GM12892 (cell line): ENCODE data around the gene UPK3BL2.
"Not testable (repeated sequence)": the region's sequence is repeated elsewhere in the genome, so short reads cannot be mapped to it uniquely, and the experiment has no call there.

Experiments used
- POLR2A ChIP-seq: IDR thresholded peaks from 2 replicates; pipeline ENCODE4 v1.6.1; 2011; ENCODE audit warnings: low read depth, low read length, control low read depth
- POLR2AphosphoS5 ChIP-seq: IDR thresholded peaks from 2 replicates; pipeline ENCODE4 v1.6.1; 2011; ENCODE audit warnings: low read depth, low read length, control low read depth
- TAF1 ChIP-seq: IDR thresholded peaks from 2 replicates; pipeline ENCODE4 v1.6.1; 2011; ENCODE audit warnings: low read depth, mild to moderate bottlenecking, control low read depth, low read length, borderline replicate concordance

DNA sequence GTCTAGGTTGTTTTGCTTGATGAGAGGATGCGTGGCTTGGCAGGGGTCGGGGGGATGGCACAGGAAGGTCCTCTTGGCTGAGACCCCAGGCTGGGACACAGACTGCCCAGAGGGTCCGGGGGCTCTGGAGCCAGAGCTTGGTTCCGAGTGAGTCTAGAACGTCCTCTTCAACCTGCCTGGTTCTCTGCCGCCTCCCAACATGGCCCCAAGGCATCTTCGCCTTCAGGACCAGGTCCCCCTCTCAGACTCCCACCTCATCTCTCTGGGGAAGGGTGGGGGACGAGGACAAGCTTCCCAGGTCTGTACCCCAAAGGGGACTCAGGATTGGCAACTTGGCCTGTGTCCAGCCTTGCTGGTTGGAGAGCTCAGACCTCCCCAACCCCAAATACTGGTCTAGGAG lies 1.4 kb downstream of the UPK3BL2 start:
- TF ChIP-seq TAF1, POLR2A, POLR2AphosphoS5: not testable (repeated sequence)
